Left lobe of liver (tissue), 2 donors: ENCODE results near the gene PTPRM. TPM values are rescaled to one million over a fixed set of nuclear protein-coding genes. Genes with fewer than 3 reads are reported as not detected.

Experiments
- ATAC-seq: fragments of 200-7000 bp; cut with Tn5 transposase; one replicate; pipeline ENCODE4 v1.9.1; 2020; ENCODE audit warnings: mild to moderate bottlenecking, moderate library complexity
- DNase-seq: peaks from one replicate; pipeline ENCODE4 v3.0.0-alpha.2; 2020; ENCODE audit warnings: low spot score
- total RNA-seq: library from RNA; stranded (reverse); gene quantifications from one replicate; pipeline ENCODE4 v1.2.1, GENCODE V29; 2021
- donor health status: DM: no; HTN: no; CAD: no; lungs with moderate emphysema.
- donor health status: DM: no; HTN: yes; CAD: no.

PTPRM gene
- total RNA-seq, 1 donor from 2014 or later, result 34.7 TPM

GRCh38 chr18:8247700-8248099 is 680.6 kb downstream of the PTPRM start:
- DNase-seq, result no peak

GRCh38 chr18:8248576-8248975 is 681.5 kb downstream of the PTPRM start:
- no peak for DNase-seq
- ATAC-seq, result no peak

More at GRCh38 chr18:8247700-8248099, 680.6 kb downstream of the PTPRM start:
- no peak for ATAC-seq

GRCh38 chr18:8249811-8250210 is 682.7 kb downstream of the PTPRM start:
- no peak for ATAC-seq
- DNase-seq, result no peak

GRCh38 chr18:8252371-8252770 is 685.3 kb downstream of the PTPRM start:
- ATAC-seq (no peak), DNase-seq (no peak)

GRCh38 chr18:8253944-8254343 is 686.8 kb downstream of the PTPRM start:
- no peak for ATAC-seq
- no peak for DNase-seq

GRCh38 chr18:8254654-8255053 is 687.5 kb downstream of the PTPRM start:
- DNase-seq, result peak; percentile 53

GRCh38 chr18:8257851-8258434 is 690.8 kb downstream of the PTPRM start:
- no peak for DNase-seq
- ATAC-seq, result no peak

More at GRCh38 chr18:8254654-8255053, 687.5 kb downstream of the PTPRM start:
- peak; percentile 99 for ATAC-seq

- DNase-seq, result no peak
Observed at GRCh38 chr18:8260319-8260718, 693.2 kb downstream of the PTPRM start.

GRCh38 chr18:8260827-8261226 is 693.7 kb downstream of the PTPRM start:
- no peak for DNase-seq
- ATAC-seq, result no peak

More at GRCh38 chr18:8260319-8260718, 693.2 kb downstream of the PTPRM start:
- no peak for ATAC-seq

- ATAC-seq (no peak), DNase-seq (no peak)
Observed at GRCh38 chr18:8261651-8262091, 694.6 kb downstream of the PTPRM start.

GRCh38 chr18:8262221-8262620 is 695.1 kb downstream of the PTPRM start:
- ATAC-seq, result no peak
- DNase-seq, result no peak

- DNase-seq (no peak), ATAC-seq (no peak)
Observed at GRCh38 chr18:8264116-8264515, 697.0 kb downstream of the PTPRM start.

GRCh38 chr18:8264861-8265411 is 697.8 kb downstream of the PTPRM start:
- DNase-seq (peak; percentile 57), ATAC-seq (peak; percentile 94)

GRCh38 chr18:8272254-8272653 is 705.1 kb downstream of the PTPRM start:
- ATAC-seq (no peak), DNase-seq (no peak)

GRCh38 chr18:8274370-8274769 is 707.3 kb downstream of the PTPRM start:
- ATAC-seq (no peak), DNase-seq (no peak)

- no peak for DNase-seq
- ATAC-seq, result no peak
Observed at GRCh38 chr18:8276406-8276805, 709.3 kb downstream of the PTPRM start.

GRCh38 chr18:8277270-8277669 is 710.2 kb downstream of the PTPRM start:
- no peak for DNase-seq
- ATAC-seq, result peak; percentile 85

GRCh38 chr18:8279346-8279745 is 712.2 kb downstream of the PTPRM start:
- ATAC-seq (no peak), DNase-seq (no peak)

GRCh38 chr18:8279781-8280330 is 712.7 kb downstream of the PTPRM start:
- no peak for DNase-seq
- no peak for ATAC-seq

- ATAC-seq, result peak; percentile 46
- DNase-seq, result no peak
Observed at GRCh38 chr18:8283891-8284585, 716.9 kb downstream of the PTPRM start.

GRCh38 chr18:8286303-8286702 is 719.2 kb downstream of the PTPRM start:
- ATAC-seq (no peak), DNase-seq (no peak)
